IMR-90 (cell line): ENCODE results near the gene LMNTD2. TPM values are rescaled to one million over a fixed set of nuclear protein-coding genes. Genes with fewer than 3 reads are reported as not detected.

Experiments
- ATAC-seq: fragments of 200-7000 bp; cut with Tn5 transposase; 2 replicates; pipeline ENCODE4 v1.9.1; 2020; ENCODE audit warnings: low read depth, mild to moderate bottlenecking, moderate library complexity
- BruUV-seq: library from RNA; stranded (reverse); fragments of 400-500 nt; replicated peaks from 2 replicates; lab custom pipeline; 2021; lab: Mats Ljungman, UMichigan
- CTCF ChIA-PET: fragments of 300-600 bp; formaldehyde crosslinking; extraction: SDS; loops from one replicate; lab custom pipeline; 2021; ENCODE audit warnings: antibody characterized with exemption; lab: Yijun Ruan, JAX
- POLR2A ChIA-PET: fragments of 300-600 bp; sonication (Branson Sonifier 250); formaldehyde crosslinking; loops from one replicate; lab custom pipeline; 2022; ENCODE audit warnings: antibody characterized with exemption; ENCODE audit not compliant: unreplicated experiment; lab: Charles Lee
- DNase-seq: peaks from one replicate; pipeline ENCODE4 v3.0.0; 2013
- H2AFZ ChIP-seq: replicated peaks from 2 replicates; pipeline ENCODE3; 2013; ENCODE audit warnings: low read length, mild to moderate bottlenecking; ENCODE audit not compliant: poor library complexity
- H2AK5ac ChIP-seq: 2 replicates; pipeline ENCODE4 v1.6.1; 2013; ENCODE audit warnings: low read depth, low read length, inconsistent platforms
- H2AK9ac ChIP-seq: replicated peaks from 2 replicates; pipeline ENCODE3; 2013; ENCODE audit warnings: mild to moderate bottlenecking, low read depth, low read length, moderate library complexity; ENCODE audit not compliant: poor library complexity
- H2BK120ac ChIP-seq: 2 replicates; pipeline ENCODE4 v1.6.1; 2013; ENCODE audit warnings: low read depth, low read length, inconsistent platforms
- H2BK15ac ChIP-seq: 3 replicates; pipeline ENCODE4 v1.6.1; 2013; ENCODE audit warnings: low read depth, low read length, inconsistent platforms
- H2BK20ac ChIP-seq: 2 replicates; pipeline ENCODE4 v1.6.1; 2013; ENCODE audit warnings: low read depth, mild to moderate bottlenecking, inconsistent platforms, low read length, moderate library complexity
- H2BK5ac ChIP-seq: 2 replicates; pipeline ENCODE4 v1.6.1; 2013; ENCODE audit warnings: mild to moderate bottlenecking, low read depth, low read length, inconsistent platforms; ENCODE audit not compliant: poor library complexity, severe bottlenecking
- H3K14ac ChIP-seq: replicated peaks from 2 replicates; pipeline ENCODE4 v1.6.1; 2013; ENCODE audit warnings: low read depth, low read length, inconsistent platforms
- H3K18ac ChIP-seq: 2 replicates; pipeline ENCODE4 v1.6.1; 2013; ENCODE audit warnings: low read depth, low read length, control low read depth
- H3K23ac ChIP-seq: 2 replicates; pipeline ENCODE4 v1.6.1; 2013; ENCODE audit warnings: low read depth, low read length, inconsistent platforms
- H3K27ac ChIP-seq: 2 replicates; pipeline ENCODE4 v1.5.1; 2013; ENCODE audit warnings: mild to moderate bottlenecking, control low read depth, low read length; ENCODE audit not compliant: insufficient read depth
- H3K27me3 ChIP-seq: 2 replicates; pipeline ENCODE4 v1.6.1; 2013; ENCODE audit warnings: low read length; ENCODE audit not compliant: control insufficient read depth, insufficient read depth
- H3K36me3 ChIP-seq: 2 replicates; pipeline ENCODE4 v1.6.1; 2013; ENCODE audit warnings: low read length, mixed read lengths; ENCODE audit not compliant: control insufficient read depth, insufficient read depth
- H3K4ac ChIP-seq: 2 replicates; pipeline ENCODE4 v1.6.1; 2013; ENCODE audit warnings: low read depth, low read length, inconsistent platforms
- H3K4me1 ChIP-seq: 2 replicates; pipeline ENCODE4 v1.6.1; 2013; ENCODE audit warnings: low read length, mixed read lengths; ENCODE audit not compliant: control insufficient read depth, insufficient read depth
- H3K4me2 ChIP-seq: 2 replicates; pipeline ENCODE4 v1.6.1; 2013; ENCODE audit warnings: low read depth, mild to moderate bottlenecking, control low read depth, low read length, moderate library complexity
- H3K4me3 ChIP-seq: 2 replicates; pipeline ENCODE4 v1.5.1; 2013; ENCODE audit warnings: low read depth, mild to moderate bottlenecking, control low read depth, low read length, moderate library complexity; ENCODE audit not compliant: insufficient read depth
- H3K56ac ChIP-seq: 2 replicates; pipeline ENCODE4 v1.6.1; 2013; ENCODE audit warnings: low read length, inconsistent platforms; ENCODE audit not compliant: insufficient read depth; ENCODE audit errors: extremely low read depth
- H3K79me1 ChIP-seq, 2 experiments: 2 replicates each; pipeline ENCODE4 v1.6.1; 2013; ENCODE audit warnings: low read length in 2 of 2, inconsistent platforms in 1 of 2, low read depth in 1 of 2
- H3K9ac ChIP-seq: 2 replicates; pipeline ENCODE4 v1.6.1; 2013; ENCODE audit warnings: low read depth, low read length, control low read depth
- H3K9me1 ChIP-seq: 2 replicates; pipeline ENCODE4 v1.6.1; 2013; ENCODE audit warnings: low read length, inconsistent platforms; ENCODE audit not compliant: insufficient read depth
- H3K9me3 ChIP-seq: 2 replicates; pipeline ENCODE4 v1.6.1; 2013; ENCODE audit warnings: low read length; ENCODE audit not compliant: control insufficient read depth, insufficient read depth
- H4K20me1 ChIP-seq: 2 replicates; pipeline ENCODE4 v1.6.1; 2013; ENCODE audit warnings: low read length, inconsistent platforms; ENCODE audit not compliant: insufficient read depth
- H4K5ac ChIP-seq: 2 replicates; pipeline ENCODE4 v1.6.1; 2013; ENCODE audit warnings: mild to moderate bottlenecking, low read depth, low read length, control low read depth
- H4K8ac ChIP-seq, 2 experiments: 2 replicates each; pipeline ENCODE4 v1.6.1; 2013; ENCODE audit warnings: low read depth in 2 of 2, low read length in 2 of 2, control low read depth in 1 of 2, inconsistent platforms in 1 of 2
- H4K91ac ChIP-seq: 2 replicates; pipeline ENCODE4 v1.6.1; 2013; ENCODE audit warnings: low read depth, low read length, inconsistent platforms; ENCODE audit not compliant: insufficient read depth
- CHD1 ChIP-seq: IDR thresholded peaks from 2 replicates; pipeline ENCODE4 v1.6.1; 2012; ENCODE audit warnings: low read depth, low read length, improper control_type of control experiment
- POLR2A ChIP-seq: IDR thresholded peaks from 2 replicates; pipeline ENCODE4 v1.6.1; 2012; ENCODE audit warnings: mild to moderate bottlenecking, low read depth, low read length
- RAD21 ChIP-seq: IDR thresholded peaks from 2 replicates; pipeline ENCODE4 v1.6.1; 2012; ENCODE audit warnings: low read length, improper control_type of control experiment
- RFX5 ChIP-seq: IDR thresholded peaks from 2 replicates; pipeline ENCODE4 v1.8.0; 2012; ENCODE audit warnings: low read depth, mild to moderate bottlenecking, low read length, moderate library complexity
- WGBS, 2 experiments: methylation state at CpG; one replicate each; pipeline versions ENCODE4 v1.1.5 to v1.1.7; 2013; ENCODE audit warnings: missing lambda C conversion rate in 2 of 2; ENCODE audit not compliant: insufficient read length in 1 of 2; ENCODE audit errors: extremely low coverage in 2 of 2; 5-methylcytosine and 5-hydroxymethylcytosine counted together
- dilution Hi-C: fragments of 300-500 bp; cut with HindIII; formaldehyde crosslinking; loops from one replicate; pipeline ENCODE4 v1.14.3; 2018; ENCODE audit warnings: low sequenced_read_pairs; ENCODE audit not compliant: unreplicated experiment
- in situ Hi-C: fragments of 300-500 bp; cut with MboI; formaldehyde crosslinking; loops from 3 replicates; pipeline ENCODE4 v1.14.3; 2019; ENCODE audit warnings: low sequenced_read_pairs, inconsistent platforms, mixed read lengths
- intact Hi-C: fragments of 100-400 bp; cut with micrococcal nuclease; formaldehyde crosslinking; loops from 2 replicates; pipeline ENCODE4 v1.10.0; 2022
- polyA plus RNA-seq, 3 experiments: library from polyadenylated mRNA; depleted of rRNA; stranded (reverse); fragments of >200 nt; gene quantifications; 2 replicates each; pipeline ENCODE4 v1.2.3, GENCODE V29; 2012; ENCODE audit warnings: low replicate concordance in 1 of 3
- total RNA-seq: library from RNA; depleted of rRNA; stranded (reverse); fragments of >200 nt; gene quantifications from 2 replicates; pipeline ENCODE4 v1.2.3, GENCODE V29; 2012
- TF ChIP-seq, protein P1 (sequence below): fragments of 150-350 bp; IDR thresholded peaks from 2 replicates; pipeline ENCODE4 v1.6.1; 2016; ENCODE audit warnings: low read depth, mild to moderate bottlenecking, low read length, moderate library complexity, borderline replicate concordance

The LMNTD2 gene
- total and polyA plus RNA-seq, 2 of the 4 experiments (the other 2 are of a cell fraction), result 0.18 to 1.3 TPM

DNA sequence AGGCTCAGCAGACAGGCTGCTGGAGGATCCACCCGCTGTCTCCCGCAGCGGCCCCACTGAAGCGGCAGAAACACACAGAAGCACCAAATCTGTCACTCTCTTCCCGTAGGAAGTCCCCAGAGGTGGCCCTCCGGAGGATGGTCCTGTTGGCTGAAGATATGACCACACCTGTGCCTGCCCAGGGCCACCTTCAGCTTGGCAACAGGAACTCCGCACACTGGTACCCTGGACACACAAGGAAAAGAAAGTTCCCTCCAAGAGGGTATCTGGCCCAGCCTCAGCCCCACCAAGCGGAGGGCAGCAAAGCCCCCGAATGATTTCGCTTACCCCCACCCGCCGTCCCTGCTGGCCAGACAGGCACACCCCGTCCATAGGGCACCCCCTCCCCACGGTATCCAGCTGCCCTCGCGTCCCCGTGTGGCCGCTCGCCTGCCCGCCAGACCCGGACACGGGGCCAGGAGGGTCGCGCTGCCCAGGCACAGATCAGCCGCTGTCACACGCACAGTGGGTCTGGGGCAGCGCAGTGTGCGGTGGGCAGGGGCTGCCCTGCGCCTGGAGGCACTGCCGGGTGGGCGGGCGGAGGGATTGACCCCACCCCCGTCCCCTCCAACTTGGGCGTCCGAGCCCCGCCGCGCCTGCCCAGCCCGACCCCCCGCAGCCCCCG lies 7.2 kb upstream of the LMNTD2 start:
- Histone ChIP-seq H3K9ac (peak overlapping the region; percentile 100), H4K20me1 (peaks cover 29% of the 10 kb centered on the region), H3K23ac (peak overlapping the region; percentile 42), H4K91ac (peak overlapping the region; percentile 96; the same call in 1 of the 2 replicates), H2BK5ac (peak overlapping the region; percentile 99), H2AK5ac (peak overlapping the region; percentile 100), H3K4me1 (peaks cover 17% of the 10 kb centered on the region), H3K18ac (peak overlapping the region; percentile 76), H3K27me3 (no peaks in the 10 kb centered on the region), H2BK20ac (no peak overlapping the region), H2BK15ac (no peak overlapping the region), H3K56ac (peak overlapping the region; percentile 21; the same call in 1 of the 2 replicates), H2BK120ac (0 out of 2 replicates have a peak overlapping the region, but pooled peaks have one; percentile 30), H3K4me3 (peak overlapping the region; percentile 100), H3K9me1 (no peaks in the 10 kb centered on the region), H3K4me2 (peak overlapping the region; percentile 99), H3K4ac (peak overlapping the region; percentile 93), H3K14ac (peak overlapping the region; percentile 96), H2AFZ (peak overlapping the region; percentile 93), H3K36me3 (peaks cover 14% of the 10 kb centered on the region), H4K5ac (peak overlapping the region; percentile 94), H3K79me1 (peaks cover 30 to 43% of the 10 kb centered on the region in 2 experiments; a peak in 3 of 4 replicates), H3K9me3 (no peaks in the 10 kb centered on the region), H3K27ac (peak overlapping the region; percentile 96), H2AK9ac (peak overlapping the region; percentile 100), H4K8ac (peak overlapping the region; percentile 65 to 98)
- ATAC-seq, result peak; percentile 13
- BruUV-seq, result no TSS peak
- dilution Hi-C loops (no loop called here), in situ Hi-C loops (no loop called here), intact Hi-C loops (no loop called here)
- POLR2A ChIA-PET, result no interaction called here
- no peak for DNase-seq
- CTCF ChIA-PET, result interaction anchor here (0.7 kb wide), 1 partner anchor 83 kb away, joined by 5 read pairs; no protein-coding TSS in a partner anchor
- TF ChIP-seq RFX5, result no peak
- TF ChIP-seq, protein P1, sequence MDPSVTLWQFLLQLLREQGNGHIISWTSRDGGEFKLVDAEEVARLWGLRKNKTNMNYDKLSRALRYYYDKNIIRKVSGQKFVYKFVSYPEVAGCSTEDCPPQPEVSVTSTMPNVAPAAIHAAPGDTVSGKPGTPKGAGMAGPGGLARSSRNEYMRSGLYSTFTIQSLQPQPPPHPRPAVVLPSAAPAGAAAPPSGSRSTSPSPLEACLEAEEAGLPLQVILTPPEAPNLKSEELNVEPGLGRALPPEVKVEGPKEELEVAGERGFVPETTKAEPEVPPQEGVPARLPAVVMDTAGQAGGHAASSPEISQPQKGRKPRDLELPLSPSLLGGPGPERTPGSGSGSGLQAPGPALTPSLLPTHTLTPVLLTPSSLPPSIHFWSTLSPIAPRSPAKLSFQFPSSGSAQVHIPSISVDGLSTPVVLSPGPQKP, result no peak
- TF ChIP-seq CHD1, result no peak
- no peak for TF ChIP-seq RAD21
- peak; percentile 4; the same call in 1 of the 2 replicates for TF ChIP-seq POLR2A
- 42% methylated on average over 13 of the region's 41 CpGs; no CpG with 5 or more reads in 1 of the 2 experiments for WGBS, 2 experiments
